Midbrain (tissue), 1 donor: ENCODE measurements around the gene NOXA1.

Source experiments
- DNase-seq: peaks from one replicate; lab custom pipeline; 2025; lab: John Stamatoyannopoulos, UW

NOXA1 gene

GRCh38 chr9:137454597-137455358 is 31.6 kb downstream of the NOXA1 start:
- no peak for DNase-seq

- DNase-seq, result no peak
These were observed 32.3 kb downstream of the NOXA1 start for GRCh38 chr9:137455359-137455991.

GRCh38 chr9:137456061-137456863 is 33.1 kb downstream of the NOXA1 start:
- DNase-seq, result peak; percentile 31

- no peak for DNase-seq
These were observed 33.7 kb downstream of the NOXA1 start for GRCh38 chr9:137456864-137457405.

- DNase-seq, result peak; percentile 17
These were observed 34.4 kb downstream of the NOXA1 start for GRCh38 chr9:137457406-137458193.

GRCh38 chr9:137458194-137459151 is 35.3 kb downstream of the NOXA1 start:
- DNase-seq, result peak; percentile 69

- DNase-seq, result peak; percentile 98
These were observed 36.0 kb downstream of the NOXA1 start, which contains the start of gene NSMF for GRCh38 chr9:137459152-137459600. TSS of gene NSMF (minus strand) at chr9:137459334. CDS start at chr9:137459102, 232 bp downstream.

GRCh38 chr9:137459601-137460362 is 36.6 kb downstream of the NOXA1 start:
- no peak for DNase-seq

GRCh38 chr9:137460363-137461315 is 37.4 kb downstream of the NOXA1 start:
- no peak for DNase-seq

- DNase-seq, result no peak
These were observed 38.1 kb downstream of the NOXA1 start for GRCh38 chr9:137461316-137461662.

GRCh38 chr9:137461663-137462395 is 38.6 kb downstream of the NOXA1 start:
- DNase-seq, result no peak

- no peak for DNase-seq
These were observed 39.3 kb downstream of the NOXA1 start for GRCh38 chr9:137462396-137462985.

- DNase-seq, result no peak
These were observed 40.1 kb downstream of the NOXA1 start for GRCh38 chr9:137462986-137463930.

GRCh38 chr9:137463931-137464290 is 40.7 kb downstream of the NOXA1 start:
- no peak for DNase-seq

GRCh38 chr9:137464291-137464999 is 41.3 kb downstream of the NOXA1 start:
- no peak for DNase-seq
